Activated T-helper 9 cell treated with anti-CD3 and anti-CD28 coated beads, Interleukin-2, amount 50 U/mL, for 16 hours (primary cell): ENCODE data around the gene OR5H14.

Experiments used
- DNase-seq: peaks from one replicate; pipeline ENCODE4 v3.0.0-alpha.2; 2020; ENCODE audit warnings: low read depth

OR5H14 gene

GRCh38 chr3:98199020-98199419, 51.7 kb downstream of the OR5H14 start:
- no peak for DNase-seq
